A673 (cell line): ENCODE results near the gene EEFSEC.

Source experiments
- CTCF ChIP-seq: fragments of 300-800, 200-600 bp; sonication (generic); conservative IDR thresholded peaks from 2 replicates; pipeline ENCODE4 v1.5.1; 2017; ENCODE audit warnings: low read depth, mild to moderate bottlenecking, antibody characterized with exemption, low read length, moderate library complexity, mixed read lengths
- EZH2 ChIP-seq: fragments of 200-600 bp; sonication (generic); IDR thresholded peaks from 2 replicates; pipeline ENCODE4 v1.6.1; 2017; ENCODE audit warnings: borderline replicate concordance, low read depth, mild to moderate bottlenecking, mixed read lengths, antibody characterized with exemption, low read length; ENCODE audit not compliant: poor library complexity, severe bottlenecking

DNA sequence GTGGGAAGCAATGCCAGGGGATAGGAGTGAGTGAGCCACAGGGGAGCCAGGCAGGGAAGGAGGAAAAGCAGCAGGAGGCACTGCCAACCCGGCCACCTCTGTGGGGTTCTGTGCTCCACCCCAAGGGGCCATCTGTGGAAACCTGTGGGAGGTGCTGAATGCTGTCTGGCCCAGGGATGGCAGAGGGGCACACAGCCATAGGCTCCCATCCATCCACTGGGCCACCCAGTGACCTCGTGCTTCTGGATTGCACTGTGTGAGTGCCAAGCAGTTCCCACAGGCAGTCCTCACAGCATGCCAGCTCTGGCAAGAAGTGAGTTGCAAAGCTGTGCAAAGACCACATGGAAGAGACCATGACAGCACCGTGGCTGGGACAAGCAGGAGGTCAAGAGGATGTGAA lies 285.9 kb downstream of the EEFSEC start:
- TF ChIP-seq CTCF, result no peak
- no peak for TF ChIP-seq EZH2
